Loucy (cell line): ENCODE measurements around the gene ANXA5.
"Not testable (repeated sequence)": the region's sequence is repeated elsewhere in the genome, so short reads cannot be mapped to it uniquely, and the experiment has no call there.

ENCODE experiments used
- H2AFZ ChIP-seq: fragments of 200-600 bp; sonication (generic); 2 replicates; pipeline ENCODE4 v1.6.0; 2016; ENCODE audit warnings: antibody characterized with exemption, mild to moderate bottlenecking, low read length, moderate library complexity
- H3F3A ChIP-seq: fragments of 200-600 bp; 2 replicates; pipeline ENCODE4 v1.6.0; 2016; ENCODE audit warnings: antibody characterized with exemption, low read depth, mild to moderate bottlenecking
- H3K27me3 ChIP-seq: fragments of 200-600 bp; sonication (generic); 2 replicates; pipeline ENCODE4 v1.6.1; 2014; ENCODE audit warnings: low read length, mild to moderate bottlenecking; ENCODE audit not compliant: insufficient read depth, poor library complexity, severe bottlenecking
- H3K36me3 ChIP-seq: fragments of 200-600 bp; sonication (generic); 2 replicates; pipeline ENCODE4 v1.6.1; 2016; ENCODE audit warnings: low read length; ENCODE audit not compliant: insufficient read depth
- H3K4me1 ChIP-seq: fragments of 200-600 bp; sonication (generic); 2 replicates; pipeline ENCODE4 v1.5.1; 2014; ENCODE audit warnings: low read length, mild to moderate bottlenecking; ENCODE audit not compliant: insufficient read depth, poor library complexity, severe bottlenecking
- H3K4me2 ChIP-seq: fragments of 200-600 bp; sonication (generic); 2 replicates; pipeline ENCODE4 v1.6.0; 2014; ENCODE audit warnings: antibody characterized with exemption, low read length, low read depth, mild to moderate bottlenecking; ENCODE audit not compliant: poor library complexity, severe bottlenecking
- H3K4me3 ChIP-seq: fragments of 200-600 bp; sonication (generic); 2 replicates; pipeline ENCODE4 v1.5.1; 2014; ENCODE audit warnings: low read length, mild to moderate bottlenecking, mixed read lengths; ENCODE audit not compliant: poor library complexity, severe bottlenecking
- H3K79me2 ChIP-seq: fragments of 200-600 bp; sonication (generic); 2 replicates; pipeline ENCODE4 v1.6.1; 2014; ENCODE audit warnings: low read length; ENCODE audit not compliant: insufficient read depth
- H3K9ac ChIP-seq: fragments of 200-600 bp; sonication (generic); 2 replicates; pipeline ENCODE4 v1.6.0; 2014; ENCODE audit warnings: mild to moderate bottlenecking, low read depth, low read length, moderate library complexity; ENCODE audit not compliant: poor library complexity, severe bottlenecking
- H3K9me2 ChIP-seq: fragments of 200-600 bp; sonication (generic); replicated peaks from 2 replicates; pipeline ENCODE4 v1.6.1; 2016; ENCODE audit warnings: low read depth, low read length, mixed read lengths
- H3K9me3 ChIP-seq: fragments of 200-600 bp; sonication (generic); 2 replicates; pipeline ENCODE4 v1.6.1; 2014; ENCODE audit warnings: mild to moderate bottlenecking, antibody characterized with exemption, low read length, low read depth; ENCODE audit not compliant: insufficient read depth
- H4K20me1 ChIP-seq: fragments of 200-600 bp; sonication (generic); 2 replicates; pipeline ENCODE4 v1.6.0; 2014; ENCODE audit warnings: antibody characterized with exemption, low read length, mild to moderate bottlenecking; ENCODE audit not compliant: insufficient read depth, poor library complexity, severe bottlenecking
- CTCF ChIP-seq: fragments of 200-600 bp; sonication (generic); conservative IDR thresholded peaks from 2 replicates; pipeline ENCODE4 v1.5.1; 2014; ENCODE audit warnings: mild to moderate bottlenecking, antibody characterized with exemption, low read length
- EZH2phosphoT487 ChIP-seq: fragments of 200-600 bp; IDR thresholded peaks from 2 replicates; pipeline ENCODE4 v1.6.1; 2018; ENCODE audit warnings: antibody characterized with exemption, mild to moderate bottlenecking, moderate library complexity, borderline replicate concordance

The ANXA5 gene

GRCh38 chr4:121733942-121734341 lies 37.2 kb upstream of the ANXA5 start:
- Histone ChIP-seq H3K9me3 (no peaks in the 10 kb centered on the region), H3K4me3 (no peak overlapping the region), H2AFZ (no peak overlapping the region), H3K79me2 (no peaks in the 10 kb centered on the region), H3K9me2 (no peaks in the 10 kb centered on the region), H3K27me3 (no peaks in the 10 kb centered on the region), H3K4me2 (no peak overlapping the region), H3K4me1 (no peaks in the 10 kb centered on the region), H3K9ac (no peak overlapping the region), H3K36me3 (no peaks in the 10 kb centered on the region), H4K20me1 (no peaks in the 10 kb centered on the region), H3F3A (no peaks in the 10 kb centered on the region)
- TF ChIP-seq CTCF (no peak), EZH2phosphoT487 (no peak)

GRCh38 chr4:121729753-121730152 lies 33.0 kb upstream of the ANXA5 start:
- not testable (repeated sequence) for H3K9me2 ChIP-seq, H3K9ac ChIP-seq, H3K79me2 ChIP-seq, H3K4me2 ChIP-seq, H3K27me3 ChIP-seq, H3K4me1 ChIP-seq, H2AFZ ChIP-seq, H3F3A ChIP-seq, H3K36me3 ChIP-seq, H4K20me1 ChIP-seq, H3K4me3 ChIP-seq, H3K9me3 ChIP-seq

GRCh38 chr4:121728798-121729226 lies 32.0 kb upstream of the ANXA5 start:
- no peak for TF ChIP-seq CTCF
- no peak for TF ChIP-seq EZH2phosphoT487
- H3K36me3 ChIP-seq: no peaks in the 10 kb centered on the region
- no peaks in the 10 kb centered on the region for H3K4me1 ChIP-seq
- H3K27me3 ChIP-seq: no peaks in the 10 kb centered on the region
- no peaks in the 10 kb centered on the region for H3K9me3 ChIP-seq
- no peak overlapping the region for H2AFZ ChIP-seq
- no peak overlapping the region for H3K9ac ChIP-seq
- H3K4me2 ChIP-seq: no peak overlapping the region
- no peaks in the 10 kb centered on the region for H3K79me2 ChIP-seq
- H3K9me2 ChIP-seq: no peaks in the 10 kb centered on the region
- H3F3A ChIP-seq: no peaks in the 10 kb centered on the region
- H4K20me1 ChIP-seq: no peaks in the 10 kb centered on the region
- H3K4me3 ChIP-seq: no peak overlapping the region

DNA sequence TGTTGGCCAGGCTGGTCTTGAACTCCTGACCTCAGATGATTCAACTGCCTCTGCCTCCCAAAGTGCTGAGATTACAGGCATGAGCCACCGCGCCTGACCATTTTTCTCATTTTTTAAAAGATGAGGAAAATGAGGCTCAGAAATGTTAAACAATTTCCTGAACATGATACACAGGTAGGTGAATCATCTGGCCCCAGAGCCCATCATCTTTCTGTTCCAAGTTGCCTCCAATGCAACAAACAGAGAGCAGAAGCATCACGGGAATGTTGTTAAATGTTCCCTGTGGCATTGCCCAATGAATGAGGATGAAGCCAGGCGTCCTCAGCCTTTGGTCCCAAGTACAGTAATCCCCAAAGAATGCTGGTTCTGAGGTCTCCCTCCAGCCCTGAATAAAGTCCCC lies 31.3 kb upstream of the ANXA5 start:
- no peaks in the 10 kb centered on the region for H3K79me2 ChIP-seq
- no peak overlapping the region for H3K9ac ChIP-seq
- H3F3A ChIP-seq: no peaks in the 10 kb centered on the region
- no peak overlapping the region for H3K4me2 ChIP-seq
- no peak for TF ChIP-seq EZH2phosphoT487
- H3K4me3 ChIP-seq: no peak overlapping the region
- no peaks in the 10 kb centered on the region for H3K27me3 ChIP-seq
- no peaks in the 10 kb centered on the region for H3K9me3 ChIP-seq
- H2AFZ ChIP-seq: no peak overlapping the region
- H3K36me3 ChIP-seq: no peaks in the 10 kb centered on the region
- no peaks in the 10 kb centered on the region for H4K20me1 ChIP-seq
- H3K4me1 ChIP-seq: no peaks in the 10 kb centered on the region
- no peaks in the 10 kb centered on the region for H3K9me2 ChIP-seq
